NCI-H187 (cell line): ENCODE measurements around the gene ANKS1A.
"Not testable (repeated sequence)": the region's sequence is repeated elsewhere in the genome, so short reads cannot be mapped to it uniquely, and the experiment has no call there.

Experiments used
- DNase-seq, 2 experiments: peaks; one replicate each; lab custom pipeline; 2025; lab: John Stamatoyannopoulos, UW

Gene ANKS1A, protein sequence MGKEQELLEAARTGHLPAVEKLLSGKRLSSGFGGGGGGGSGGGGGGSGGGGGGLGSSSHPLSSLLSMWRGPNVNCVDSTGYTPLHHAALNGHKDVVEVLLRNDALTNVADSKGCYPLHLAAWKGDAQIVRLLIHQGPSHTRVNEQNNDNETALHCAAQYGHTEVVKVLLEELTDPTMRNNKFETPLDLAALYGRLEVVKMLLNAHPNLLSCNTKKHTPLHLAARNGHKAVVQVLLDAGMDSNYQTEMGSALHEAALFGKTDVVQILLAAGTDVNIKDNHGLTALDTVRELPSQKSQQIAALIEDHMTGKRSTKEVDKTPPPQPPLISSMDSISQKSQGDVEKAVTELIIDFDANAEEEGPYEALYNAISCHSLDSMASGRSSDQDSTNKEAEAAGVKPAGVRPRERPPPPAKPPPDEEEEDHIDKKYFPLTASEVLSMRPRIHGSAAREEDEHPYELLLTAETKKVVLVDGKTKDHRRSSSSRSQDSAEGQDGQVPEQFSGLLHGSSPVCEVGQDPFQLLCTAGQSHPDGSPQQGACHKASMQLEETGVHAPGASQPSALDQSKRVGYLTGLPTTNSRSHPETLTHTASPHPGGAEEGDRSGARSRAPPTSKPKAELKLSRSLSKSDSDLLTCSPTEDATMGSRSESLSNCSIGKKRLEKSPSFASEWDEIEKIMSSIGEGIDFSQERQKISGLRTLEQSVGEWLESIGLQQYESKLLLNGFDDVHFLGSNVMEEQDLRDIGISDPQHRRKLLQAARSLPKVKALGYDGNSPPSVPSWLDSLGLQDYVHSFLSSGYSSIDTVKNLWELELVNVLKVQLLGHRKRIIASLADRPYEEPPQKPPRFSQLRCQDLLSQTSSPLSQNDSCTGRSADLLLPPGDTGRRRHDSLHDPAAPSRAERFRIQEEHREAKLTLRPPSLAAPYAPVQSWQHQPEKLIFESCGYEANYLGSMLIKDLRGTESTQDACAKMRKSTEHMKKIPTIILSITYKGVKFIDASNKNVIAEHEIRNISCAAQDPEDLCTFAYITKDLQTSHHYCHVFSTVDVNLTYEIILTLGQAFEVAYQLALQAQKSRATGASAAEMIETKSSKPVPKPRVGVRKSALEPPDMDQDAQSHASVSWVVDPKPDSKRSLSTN

DNA sequence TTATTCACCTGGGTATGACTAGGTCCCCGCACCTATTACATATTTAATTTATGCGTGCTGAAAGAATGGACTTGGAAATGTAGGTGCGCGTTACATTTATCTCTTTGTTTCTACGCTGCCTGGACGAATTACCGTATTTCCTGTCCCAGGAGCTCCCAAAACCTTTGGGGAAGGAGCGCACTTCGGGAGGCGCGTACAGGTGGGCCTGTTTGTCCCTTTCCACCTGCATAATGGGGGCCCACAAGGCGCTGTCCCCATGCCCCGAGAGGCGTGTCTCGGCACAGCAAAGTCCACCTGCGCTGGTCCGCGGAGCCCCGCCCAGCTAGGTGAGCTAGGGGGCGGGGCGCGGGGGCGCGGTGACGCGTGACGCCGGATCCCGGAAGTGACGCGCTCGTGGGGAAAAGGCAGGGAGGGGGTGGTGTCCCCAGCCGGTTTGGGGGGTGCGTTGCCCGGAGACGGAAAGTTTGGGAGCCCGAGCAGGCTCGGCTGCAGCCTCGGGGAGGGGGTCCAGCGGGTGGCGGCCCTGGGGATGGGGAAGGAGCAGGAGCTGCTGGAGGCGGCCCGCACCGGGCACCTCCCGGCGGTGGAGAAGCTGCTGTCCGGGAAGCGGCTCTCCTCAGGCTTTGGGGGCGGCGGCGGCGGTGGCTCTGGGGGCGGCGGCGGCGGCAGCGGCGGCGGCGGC lies at the start of gene ANKS1A:
Gene ANKS1A (plus strand): TSS at position 382 of the 682 bp plus-strand sequence. CDS start 148 bp downstream, at position 530.
- peak; percentile 34 to 78 for DNase-seq

DNA sequence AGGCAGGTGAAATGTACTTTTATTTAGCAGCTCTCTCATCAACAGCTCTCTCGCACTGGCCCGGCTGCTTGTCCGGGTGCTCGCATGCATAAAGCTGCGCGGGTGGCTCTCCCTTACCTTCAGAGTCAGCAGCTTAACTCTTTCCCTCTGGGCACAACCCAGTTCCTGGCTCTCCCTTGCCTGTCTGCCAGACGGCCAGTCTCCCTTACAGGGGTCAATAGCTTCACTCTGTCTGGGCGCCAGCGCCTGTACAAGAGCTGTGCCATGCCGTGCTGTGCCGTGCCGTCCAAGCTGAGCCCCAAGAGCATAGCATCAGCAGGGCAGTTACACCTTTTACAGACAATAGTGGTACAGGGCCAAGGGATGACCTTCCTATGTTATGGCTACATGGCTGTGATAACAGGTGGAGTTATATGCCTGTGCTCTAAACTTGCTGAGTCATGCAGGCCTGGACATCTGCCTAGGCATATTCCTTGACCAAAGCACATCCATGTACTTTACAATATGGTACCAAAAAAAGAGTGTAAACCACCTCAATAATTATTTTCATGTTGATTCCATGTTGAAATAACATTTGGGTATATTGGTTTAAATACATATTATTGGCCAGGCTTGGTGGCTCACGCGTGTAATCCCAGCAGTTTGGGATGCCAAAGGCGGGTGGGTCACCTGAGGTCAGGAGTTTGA lies 49.2 kb upstream of the ANKS1A start:
- DNase-seq: no peak

DNA sequence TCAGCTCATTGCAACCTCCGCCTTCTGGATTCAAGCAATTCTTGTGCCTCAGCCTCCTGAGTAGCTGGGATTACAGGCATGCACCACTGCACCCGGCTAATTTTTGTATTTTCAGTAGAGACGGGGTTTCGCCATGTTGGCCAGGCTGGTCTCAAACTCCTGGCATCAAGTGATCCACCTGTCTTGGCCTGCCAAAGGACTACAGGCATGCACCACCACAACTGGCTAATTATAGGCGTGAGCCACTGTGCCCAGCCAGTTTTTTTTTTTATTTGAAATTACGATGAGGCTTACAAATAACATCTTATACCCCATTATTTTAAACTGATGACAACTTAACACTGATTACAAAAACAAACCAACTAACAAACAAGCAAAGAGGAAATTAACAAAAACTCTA lies 40.0 kb upstream of the ANKS1A start:
- DNase-seq: not testable (repeated sequence)

DNA sequence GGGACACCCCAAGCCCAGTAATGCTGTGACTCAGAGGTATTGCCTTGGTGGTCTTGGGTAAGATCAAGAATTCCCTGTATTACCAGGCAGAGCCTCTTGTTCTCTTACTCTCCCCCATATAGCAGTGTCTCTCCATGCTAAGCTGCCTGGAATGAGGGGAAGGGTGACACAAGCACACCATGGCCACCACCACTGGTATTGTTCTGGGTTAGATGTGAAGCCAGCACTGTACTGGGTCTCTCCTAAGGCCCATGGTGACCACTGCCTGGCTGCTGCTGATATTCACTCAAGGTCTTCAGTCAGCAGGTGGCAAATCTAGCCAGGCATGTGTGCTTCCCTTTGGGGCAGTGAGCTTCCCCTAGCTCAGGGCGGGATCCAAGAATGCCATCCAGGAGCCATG lies 37.7 kb upstream of the ANKS1A start:
- DNase-seq: no peak

DNA sequence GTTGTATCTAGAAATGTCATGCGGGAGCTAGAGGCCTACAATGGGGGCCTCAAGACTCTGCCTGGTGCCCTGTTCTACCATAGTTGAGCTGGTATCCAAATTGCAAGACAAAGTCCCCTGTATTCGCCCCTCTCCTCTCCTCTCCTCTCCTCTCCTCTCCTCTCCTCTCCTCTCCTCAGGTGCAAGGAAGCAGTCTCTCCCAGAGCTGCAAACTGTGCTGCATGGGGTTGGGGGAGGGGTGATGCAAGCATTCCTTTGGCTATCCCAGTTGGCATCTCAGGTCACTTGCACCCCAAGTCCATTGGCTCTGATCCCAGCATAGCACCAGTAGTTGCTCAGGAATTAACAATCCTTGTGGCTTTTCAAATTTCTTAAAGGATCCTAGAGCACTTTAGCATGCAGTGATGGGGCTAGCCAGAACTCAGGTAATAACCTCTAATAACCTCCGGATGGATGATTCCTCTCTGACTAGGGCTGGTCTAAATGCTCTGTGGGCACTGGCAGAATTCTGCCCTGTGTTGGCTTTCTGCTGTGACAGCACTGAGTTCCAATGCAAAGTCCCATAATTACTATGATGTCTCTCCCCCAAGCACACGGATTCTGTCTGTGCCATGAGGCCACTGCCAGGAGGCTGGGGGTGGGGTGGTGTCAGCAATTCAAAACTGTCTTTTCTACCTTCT lies 36.5 kb upstream of the ANKS1A start:
- DNase-seq: no peak

DNA sequence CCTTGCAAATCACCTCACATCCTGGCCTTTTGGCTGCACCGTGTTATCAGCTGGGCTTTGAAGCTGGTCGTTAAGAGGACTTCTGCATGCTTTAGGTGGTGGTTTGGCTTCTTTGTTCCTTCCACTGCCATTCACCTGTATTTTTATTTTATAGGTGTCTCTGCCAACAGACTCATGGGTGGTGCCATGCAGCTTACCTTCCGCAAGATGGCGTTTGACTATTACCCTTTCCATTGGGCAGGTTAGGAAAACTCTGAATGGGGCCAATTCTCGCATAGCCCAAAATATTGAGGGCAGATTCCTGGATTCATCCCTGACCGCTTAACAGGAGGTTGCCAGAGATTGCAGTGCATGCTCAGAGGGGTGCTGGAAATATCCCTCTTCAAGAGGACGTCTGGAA lies 33.6 kb upstream of the ANKS1A start:
- no peak for DNase-seq

DNA sequence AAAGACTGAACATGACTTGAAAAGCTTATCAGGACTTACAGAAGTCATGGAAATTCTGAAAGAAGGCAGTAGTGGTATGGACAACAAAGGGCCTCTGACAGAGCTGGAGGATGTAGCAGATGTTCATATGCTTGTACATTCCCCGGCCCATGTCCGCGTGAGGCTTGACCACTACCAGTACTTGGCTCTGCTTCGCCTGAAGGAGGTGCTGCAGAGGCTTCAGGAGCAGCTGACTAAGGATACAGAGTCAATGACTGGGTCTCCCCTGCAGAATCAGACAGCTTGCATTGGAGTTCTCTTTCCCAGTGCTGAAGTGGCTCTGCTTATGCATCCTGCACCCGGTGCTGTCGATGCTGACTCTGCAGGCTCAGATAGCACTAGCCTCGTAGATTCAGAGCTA lies 30.4 kb upstream of the ANKS1A start:
- no peak for DNase-seq

DNA sequence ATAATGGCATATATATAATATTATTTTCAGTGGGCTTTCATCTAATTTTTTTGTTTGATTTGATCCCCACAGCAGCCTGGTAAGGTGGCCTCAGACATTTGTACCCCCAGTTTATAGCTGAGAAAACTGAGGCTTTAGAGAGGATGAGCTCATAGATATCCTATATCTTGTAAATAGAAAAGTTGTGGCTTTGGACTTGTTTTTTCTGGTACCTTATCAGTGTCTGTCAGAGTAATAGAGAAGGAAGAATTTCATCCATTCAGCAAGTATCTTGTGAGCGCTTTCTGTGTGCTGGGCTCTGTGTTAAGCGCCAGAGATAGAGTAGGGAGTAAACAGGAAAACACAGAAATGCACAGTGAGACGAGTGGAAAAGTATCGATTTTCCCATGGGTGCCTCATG lies 29.1 kb upstream of the ANKS1A start:
- DNase-seq: no peak

DNA sequence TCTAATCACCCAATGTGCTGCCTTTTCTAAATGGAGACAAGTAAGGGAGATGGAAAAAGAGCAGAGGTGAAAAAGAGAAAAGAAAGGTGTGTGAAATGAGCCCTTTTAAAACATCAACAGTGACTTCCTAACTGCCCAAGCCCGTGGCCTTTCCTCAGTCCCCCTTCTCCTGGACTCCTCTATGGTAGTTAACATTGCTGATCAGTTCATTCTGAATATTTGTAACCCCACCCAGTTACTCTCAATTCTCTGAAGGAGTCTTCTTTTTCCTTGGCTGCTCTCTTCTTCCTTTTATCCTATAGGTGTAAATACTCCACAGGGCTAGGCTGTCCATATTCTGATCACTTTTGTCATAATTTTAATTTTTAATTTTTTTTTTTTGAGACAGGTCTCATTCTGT lies 28.3 kb upstream of the ANKS1A start:
- DNase-seq: no peak

DNA sequence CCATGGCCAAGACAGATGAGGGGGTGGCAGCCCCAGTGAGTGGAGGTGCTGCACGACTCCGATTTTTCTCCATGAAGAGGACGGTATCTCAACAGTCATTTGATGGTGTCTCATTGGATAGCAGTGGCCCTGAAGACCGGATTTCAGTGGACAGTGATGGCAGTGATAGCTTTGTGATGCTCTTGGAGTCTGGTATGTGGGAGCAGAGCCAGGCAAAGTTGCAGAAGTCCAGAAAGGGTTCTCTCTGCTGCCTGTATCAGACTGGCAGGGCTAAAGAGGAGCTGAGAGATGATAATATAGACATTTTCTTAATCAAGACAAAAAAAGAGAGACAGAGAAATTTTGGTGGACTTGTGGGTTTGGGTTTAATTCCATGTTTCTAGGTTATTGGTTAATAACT lies 25.0 kb upstream of the ANKS1A start:
- DNase-seq: no peak

DNA sequence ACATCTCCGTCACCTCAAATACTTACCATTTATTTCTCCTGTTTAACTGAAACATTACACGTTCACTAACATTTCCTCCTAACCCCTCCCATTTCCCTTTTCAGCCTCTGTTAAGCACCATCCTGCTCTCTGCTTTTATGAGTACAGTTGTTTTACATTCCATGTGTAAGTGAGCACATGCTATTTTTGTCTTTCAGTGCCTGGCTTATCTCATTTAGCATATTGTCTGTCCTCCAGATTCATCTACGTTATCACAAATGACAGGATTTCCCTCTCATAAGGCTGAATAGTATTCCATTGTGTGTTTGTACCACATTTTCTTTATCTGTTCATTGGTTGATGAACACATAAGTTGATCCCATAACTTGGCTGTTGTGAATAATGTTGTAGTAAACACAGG lies 23.9 kb upstream of the ANKS1A start:
- DNase-seq: no peak

DNA sequence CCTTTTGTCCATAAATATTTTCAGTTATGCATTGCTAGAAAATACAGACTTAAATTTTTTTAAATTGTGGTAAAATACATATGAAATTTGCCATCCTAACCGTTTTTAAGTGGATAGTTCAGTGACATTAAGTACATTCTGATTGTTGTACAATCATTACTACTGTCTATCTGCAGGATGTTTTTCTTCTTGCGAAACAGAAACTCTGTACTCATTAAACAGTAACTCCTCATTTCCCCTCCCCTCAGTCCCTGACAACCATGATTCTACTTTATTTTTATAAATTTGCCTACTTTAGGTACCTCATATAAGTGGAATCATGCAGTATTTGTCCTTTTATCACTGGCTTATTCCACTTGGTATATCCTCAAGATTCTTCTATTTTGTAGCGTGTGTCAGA lies 22.5 kb upstream of the ANKS1A start:
- no peak for DNase-seq

DNA sequence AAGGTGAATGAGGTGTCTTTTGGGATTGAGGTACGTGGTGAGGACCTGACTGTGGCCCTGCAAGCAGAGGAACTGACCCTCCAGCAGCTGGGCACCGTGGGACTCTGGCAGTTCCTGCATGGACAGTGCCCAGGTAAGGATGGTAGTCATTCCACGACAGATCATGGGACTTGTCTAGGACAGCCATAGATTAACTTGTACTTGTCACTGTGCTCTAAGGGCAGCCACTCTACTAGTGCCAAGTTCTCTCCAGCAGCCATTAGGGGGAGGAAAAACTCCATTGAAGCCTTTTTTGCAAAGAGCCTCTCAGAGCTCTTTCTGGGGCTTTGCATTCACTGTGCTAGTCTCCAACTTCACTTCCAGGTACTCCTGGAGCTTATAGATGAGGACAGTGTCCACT lies 21.6 kb upstream of the ANKS1A start:
- DNase-seq: no peak

DNA sequence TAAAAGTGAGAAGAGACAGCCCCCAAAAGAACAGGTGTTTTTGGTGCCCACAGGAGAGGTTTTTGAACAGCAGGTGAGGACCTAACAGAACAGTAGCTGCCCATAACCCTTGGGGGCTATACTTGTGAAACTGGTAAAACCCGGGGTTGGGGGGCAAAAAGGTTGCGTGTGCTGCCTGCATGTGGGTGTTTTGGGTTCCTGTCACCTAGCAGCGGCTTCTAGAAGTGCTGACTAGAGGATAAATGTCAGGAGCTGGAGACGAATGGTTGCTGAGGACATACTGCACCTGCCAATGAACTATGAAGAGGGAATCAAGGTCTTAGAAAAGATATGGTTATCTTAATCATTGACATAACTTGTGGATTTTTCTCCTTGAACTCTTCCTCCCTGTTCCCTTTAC lies 17.2 kb upstream of the ANKS1A start:
- no peak for DNase-seq

DNA sequence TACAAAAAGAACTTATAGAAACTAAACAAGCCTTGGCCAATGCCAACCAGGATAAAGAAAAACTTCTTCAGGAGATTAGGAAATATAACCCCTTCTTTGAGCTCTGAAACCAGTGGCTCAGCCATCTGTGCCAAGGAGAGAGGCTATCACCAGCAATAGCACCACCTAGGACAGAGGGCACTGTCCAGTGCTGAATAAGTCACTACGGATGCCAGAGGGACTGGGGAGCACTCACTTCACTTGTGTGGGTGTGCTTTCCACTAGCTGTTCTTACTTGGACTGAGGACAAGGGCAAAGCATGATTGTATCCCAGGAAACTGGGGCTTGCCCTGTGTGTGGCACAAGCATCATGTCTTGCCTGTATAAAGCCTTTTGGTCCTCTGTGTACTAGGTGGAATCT lies 16.7 kb upstream of the ANKS1A start:
- DNase-seq: no peak

DNA sequence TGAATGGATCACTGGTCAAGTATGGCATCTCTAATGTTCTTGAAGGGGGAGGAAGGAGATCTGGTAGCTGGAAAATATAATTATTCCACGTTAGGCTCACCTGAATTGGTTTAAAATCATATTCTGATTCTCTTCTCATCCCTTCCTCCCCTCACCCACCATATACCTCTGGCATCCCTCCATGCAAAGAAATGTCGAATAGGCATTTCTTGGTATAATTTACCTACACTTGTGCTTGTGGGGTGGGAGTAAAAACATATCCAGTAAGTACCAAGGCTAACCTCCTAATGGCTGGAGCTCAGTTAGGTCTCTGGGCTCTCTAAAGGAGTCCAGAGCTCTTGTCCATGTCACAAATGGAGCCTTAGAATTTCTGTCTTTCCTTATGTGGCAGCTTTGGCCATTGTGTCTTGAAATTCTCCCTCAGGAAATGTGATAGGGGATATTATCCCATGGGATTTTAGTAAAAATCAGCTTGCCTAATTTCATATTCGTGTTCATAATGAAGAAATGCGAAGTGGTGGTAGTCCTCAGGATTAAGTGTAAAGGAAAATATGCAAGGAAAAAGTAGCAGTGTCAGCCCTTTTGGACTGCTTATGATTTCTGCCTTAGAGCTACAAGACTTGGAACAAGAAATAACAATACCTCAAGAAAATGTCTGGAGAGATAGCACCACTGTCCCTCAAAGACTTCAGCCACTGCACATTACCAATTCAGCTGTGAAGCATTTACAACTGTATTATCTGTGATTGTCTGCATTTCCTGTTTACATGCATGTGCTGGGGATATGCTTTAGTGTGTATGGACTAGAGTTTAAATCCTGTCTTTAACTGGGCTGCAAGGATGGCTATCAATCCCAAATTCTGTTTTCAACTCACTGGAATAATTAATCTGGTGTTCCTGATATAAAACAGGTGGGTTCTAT lies 13.5 kb upstream of the ANKS1A start:
- DNase-seq: no peak

DNA sequence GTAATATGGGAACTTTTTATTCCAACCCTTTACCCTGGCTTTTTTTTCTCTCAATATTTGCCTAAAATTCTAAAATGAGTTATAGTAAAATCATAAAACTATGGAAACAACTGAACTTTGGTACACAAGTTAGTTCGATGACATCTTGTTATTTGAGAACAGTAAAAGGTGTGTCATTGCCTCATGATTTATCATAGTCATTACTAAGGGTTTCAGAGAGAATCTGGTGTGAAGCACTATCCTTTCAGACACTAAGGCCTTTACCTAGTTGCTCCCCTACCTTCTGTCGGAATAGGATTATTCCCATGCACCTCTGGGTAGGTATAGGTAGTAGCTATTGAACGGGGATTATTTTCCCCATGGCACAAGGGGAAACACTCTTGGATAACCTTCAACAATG lies 12.6 kb upstream of the ANKS1A start:
- DNase-seq: no peak

DNA sequence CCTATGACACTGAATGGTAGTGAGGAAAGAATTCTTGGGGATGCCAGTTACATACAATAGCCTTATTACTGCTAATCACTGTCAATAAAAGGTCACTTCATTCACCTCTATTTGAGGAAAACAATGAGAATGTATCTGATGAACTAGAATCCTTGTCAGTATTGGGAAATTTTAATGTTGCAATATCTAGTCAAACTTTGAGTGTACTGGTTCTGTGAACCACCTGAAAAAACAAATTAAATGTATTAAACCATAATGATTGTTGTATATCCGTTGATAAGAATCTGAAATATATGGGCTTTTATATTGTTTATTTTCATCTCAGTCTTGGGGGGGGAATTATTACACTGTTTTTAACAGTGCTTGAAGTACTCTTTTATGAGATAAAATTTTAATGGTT lies 11.8 kb upstream of the ANKS1A start:
- DNase-seq: no peak

DNA sequence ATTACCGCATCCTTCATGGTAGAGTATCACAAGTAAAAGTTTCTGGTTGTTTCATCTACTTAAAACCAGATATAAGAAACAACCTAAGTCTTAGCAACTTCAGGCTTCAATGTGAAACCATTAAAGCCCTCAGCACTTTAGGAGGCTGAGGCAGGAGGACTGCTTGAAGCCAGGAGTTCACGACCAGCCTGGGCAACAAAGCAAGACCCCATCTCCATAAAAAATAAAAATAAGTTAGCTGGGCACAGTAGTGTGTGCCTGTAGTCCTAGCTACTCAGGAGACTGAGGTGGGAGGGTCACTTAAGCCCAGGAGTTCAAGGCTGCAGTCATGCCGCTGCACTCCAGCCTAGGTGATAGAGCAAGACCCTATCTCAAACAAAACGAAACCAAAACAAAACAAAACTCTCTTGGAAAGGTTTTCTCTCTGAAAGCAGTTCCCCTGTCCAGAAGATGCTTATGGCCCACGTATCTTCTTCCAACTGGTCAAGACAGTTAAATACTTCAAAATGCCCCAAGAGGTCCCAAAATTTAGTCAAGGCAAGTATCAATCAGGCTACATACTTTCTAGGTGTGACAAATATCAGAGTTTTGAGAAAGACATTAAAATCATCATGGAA lies 11.1 kb upstream of the ANKS1A start:
- no peak for DNase-seq
